Measurements from ENCODE around the gene FAM3A. TPM values are rescaled to one million over a fixed set of nuclear protein-coding genes. Genes with fewer than 3 reads are reported as not detected.

FAM3A gene
- total RNA-seq, 4 donors from 2014 or later = 30.5 to 50.8 (median 40.9) TPM

- intact Hi-C loops (cut with DNase I) = no loop called here
- H3K9me3 ChIP-seq = no peaks in the 10 kb centered on the region
- no peak overlapping the region for H3K4me3 ChIP-seq
- H3K27me3 ChIP-seq = no peaks in the 10 kb centered on the region
- no peak overlapping the region for H3K27ac ChIP-seq
- no peak for TF ChIP-seq POLR2A (IDR thresholded peaks at IDR 0.05)
- H3K4me1 ChIP-seq = peaks cover 21 to 50% (median 21%) of the 10 kb centered on the region in 3 donors
- H3K36me3 ChIP-seq = peaks cover 0 to 17% (median 11%) of the 10 kb centered on the region in 3 donors
- 80 to 100% methylated on average over 3 to 8 of the region's 8 CpGs for WGBS, 2 donors
- no peak for DNase-seq
These were observed 23.0 kb upstream of the FAM3A start for GRCh38 chrX:154539077-154539476.

GRCh38 chrX:154535892-154536291 lies 19.9 kb upstream of the FAM3A start:
- Histone ChIP-seq H3K36me3 (peaks cover 7 to 49% (median 16%) of the 10 kb centered on the region in 3 donors), H3K27ac (no peak overlapping the region), H3K4me1 (peaks cover 4 to 18% (median 7%) of the 10 kb centered on the region in 3 donors), H3K4me3 (no peak overlapping the region), H3K27me3 (no peaks in the 10 kb centered on the region), H3K9me3 (no peaks in the 10 kb centered on the region)
- intact Hi-C loops (cut with DNase I) = no loop called here
- TF ChIP-seq POLR2A (IDR thresholded peaks at IDR 0.05) = no peak
- TF ChIP-seq, protein P1, sequence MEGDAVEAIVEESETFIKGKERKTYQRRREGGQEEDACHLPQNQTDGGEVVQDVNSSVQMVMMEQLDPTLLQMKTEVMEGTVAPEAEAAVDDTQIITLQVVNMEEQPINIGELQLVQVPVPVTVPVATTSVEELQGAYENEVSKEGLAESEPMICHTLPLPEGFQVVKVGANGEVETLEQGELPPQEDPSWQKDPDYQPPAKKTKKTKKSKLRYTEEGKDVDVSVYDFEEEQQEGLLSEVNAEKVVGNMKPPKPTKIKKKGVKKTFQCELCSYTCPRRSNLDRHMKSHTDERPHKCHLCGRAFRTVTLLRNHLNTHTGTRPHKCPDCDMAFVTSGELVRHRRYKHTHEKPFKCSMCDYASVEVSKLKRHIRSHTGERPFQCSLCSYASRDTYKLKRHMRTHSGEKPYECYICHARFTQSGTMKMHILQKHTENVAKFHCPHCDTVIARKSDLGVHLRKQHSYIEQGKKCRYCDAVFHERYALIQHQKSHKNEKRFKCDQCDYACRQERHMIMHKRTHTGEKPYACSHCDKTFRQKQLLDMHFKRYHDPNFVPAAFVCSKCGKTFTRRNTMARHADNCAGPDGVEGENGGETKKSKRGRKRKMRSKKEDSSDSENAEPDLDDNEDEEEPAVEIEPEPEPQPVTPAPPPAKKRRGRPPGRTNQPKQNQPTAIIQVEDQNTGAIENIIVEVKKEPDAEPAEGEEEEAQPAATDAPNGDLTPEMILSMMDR (IDR thresholded peaks at IDR 0.05) = no peak
- 82 to 83% methylated on average over 1 to 8 of the region's 9 CpGs for WGBS, 2 donors
- DNase-seq = no peak

- WGBS, 2 donors = 48% methylated on average over 8 of the region's 34 CpGs; no CpG with 5 or more reads in 1 of the 2 donors
- Histone ChIP-seq H3K9me3 (no peaks in the 10 kb centered on the region), H3K36me3 (peaks cover 7 to 53% (median 16%) of the 10 kb centered on the region in 3 donors), H3K4me1 (peaks cover 0 to 11% (median 4%) of the 10 kb centered on the region in 3 donors), H3K27ac (peak overlapping the region in 3 of 4 donors; percentile 10 to 44 (median 32)), H3K4me3 (no peak overlapping the region), H3K27me3 (no peaks in the 10 kb centered on the region)
- intact Hi-C loops (cut with DNase I) = loop anchor here (5.0 kb wide), 1 partner anchor 132 kb away; no protein-coding TSS in a partner anchor
- TF ChIP-seq, protein P1 (IDR thresholded peaks at IDR 0.05) = peak; percentile 95 to 100 (median 98)
- no peak for TF ChIP-seq POLR2A (IDR thresholded peaks at IDR 0.05)
- peak; percentile 33 for DNase-seq
These were observed 18.7 kb upstream of the FAM3A start for GRCh38 chrX:154534526-154535322.

GRCh38 chrX:154532690-154533089 lies 16.7 kb upstream of the FAM3A start:
- DNase-seq = no peak
- H3K36me3 ChIP-seq = peaks cover 7 to 53% (median 16%) of the 10 kb centered on the region in 3 donors
- H3K9me3 ChIP-seq = no peaks in the 10 kb centered on the region
- 86% methylated on average over 11 of the region's 23 CpGs; no CpG with 5 or more reads in 1 of the 2 donors for WGBS, 2 donors
- intact Hi-C loops (cut with DNase I) = loop anchor here (5.0 kb wide), 1 partner anchor 130 kb away; no protein-coding TSS in a partner anchor
- no peak for TF ChIP-seq POLR2A (IDR thresholded peaks at IDR 0.05)
- TF ChIP-seq, protein P1 (IDR thresholded peaks at IDR 0.05) = no peak
- H3K4me3 ChIP-seq = no peak overlapping the region
- peaks cover 0 to 12% (median 4%) of the 10 kb centered on the region in 3 donors for H3K4me1 ChIP-seq
- H3K27me3 ChIP-seq = no peaks in the 10 kb centered on the region
- H3K27ac ChIP-seq = no peak overlapping the region

DNA sequence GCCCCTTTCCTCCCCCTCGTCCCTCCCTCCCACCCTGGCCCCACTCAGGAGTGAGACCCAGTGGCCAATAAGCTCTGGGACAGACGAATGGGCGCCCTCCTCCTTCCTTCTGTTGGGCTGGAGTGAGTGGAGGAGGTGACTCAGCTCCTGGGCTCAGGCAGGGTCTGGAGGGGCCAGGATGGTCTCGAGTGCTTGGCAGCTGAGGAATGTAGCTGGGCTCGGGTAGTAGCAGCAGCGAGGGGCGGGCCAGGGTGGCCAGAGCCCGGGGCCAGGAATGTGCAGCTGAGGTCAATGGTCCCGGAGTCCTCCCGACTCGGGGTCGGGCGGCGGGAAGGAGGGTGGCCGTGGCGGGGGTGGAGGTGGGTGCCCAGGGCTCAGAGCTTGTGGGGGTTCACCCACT lies 15.6 kb upstream of the FAM3A start:
- no peak for DNase-seq
- 53% methylated on average over 3 of the region's 16 CpGs; no CpG with 5 or more reads in 1 of the 2 donors for WGBS, 2 donors

More for the DNA sequence above, 15.6 kb upstream of the FAM3A start:
- no peak overlapping the region for H3K4me3 ChIP-seq
- peaks cover 7 to 53% (median 16%) of the 10 kb centered on the region in 3 donors for H3K36me3 ChIP-seq
- no peaks in the 10 kb centered on the region for H3K27me3 ChIP-seq
- TF ChIP-seq, protein P1 (IDR thresholded peaks at IDR 0.05) = no peak
- TF ChIP-seq POLR2A (IDR thresholded peaks at IDR 0.05) = no peak
- H3K4me1 ChIP-seq = peaks cover 0 to 22% (median 8%) of the 10 kb centered on the region in 3 donors
- intact Hi-C loops (cut with DNase I) = loop anchor here (5.0 kb wide), 1 partner anchor 129 kb away; no protein-coding TSS in a partner anchor
- H3K9me3 ChIP-seq = no peaks in the 10 kb centered on the region
- no peak overlapping the region for H3K27ac ChIP-seq

Data from esophagus squamous epithelium (tissue), 5 donors.